NB4 (cell line): Measurements from ENCODE around the gene INPP5A.

Experiments used
- DNase-seq: peaks from one replicate; pipeline ENCODE4 v3.0.0; 2010; ENCODE audit warnings: low read depth
- H3K4me3 ChIP-seq: one replicate; pipeline ENCODE4 v1.5.1; 2011; ENCODE audit warnings: mild to moderate bottlenecking, low read depth, low read length, moderate library complexity
- CTCF ChIP-seq: IDR thresholded peaks from one replicate; pipeline ENCODE4 v1.5.1; 2012; ENCODE audit warnings: low read depth, low read length
- MAX ChIP-seq: IDR thresholded peaks from 2 replicates; pipeline ENCODE4 v1.6.1; 2011; ENCODE audit warnings: low read depth, low read length
- MYC ChIP-seq: IDR thresholded peaks from 2 replicates; pipeline ENCODE4 v1.6.1; 2011; ENCODE audit warnings: low read depth, low read length
- POLR2A ChIP-seq: IDR thresholded peaks from 2 replicates; pipeline ENCODE4 v1.6.1; 2011; ENCODE audit warnings: mild to moderate bottlenecking; ENCODE audit not compliant: insufficient read length; ENCODE audit errors: extremely low read depth

INPP5A gene

GRCh38 chr10:132807621-132808049, 270.0 kb downstream of the INPP5A start:
- H3K4me3 ChIP-seq: no peak overlapping the region
- no peak for DNase-seq
- no peak for TF ChIP-seq MYC
- TF ChIP-seq MAX: no peak
- TF ChIP-seq CTCF: no peak
- no peak for TF ChIP-seq POLR2A

- H3K4me3 ChIP-seq: no peak overlapping the region
- DNase-seq: no peak
- no peak for TF ChIP-seq POLR2A
- no peak for TF ChIP-seq MAX
- TF ChIP-seq CTCF: no peak
- TF ChIP-seq MYC: no peak
Measured at GRCh38 chr10:132808383-132809231, 271.0 kb downstream of the INPP5A start.

- no peak for TF ChIP-seq CTCF
- TF ChIP-seq POLR2A: no peak
- no peak for TF ChIP-seq MYC
- no peak for TF ChIP-seq MAX
Measured at GRCh38 chr10:132809232-132810140, 271.9 kb downstream of the INPP5A start.

GRCh38 chr10:132810141-132810806, 272.7 kb downstream of the INPP5A start:
- TF ChIP-seq CTCF (no peak), POLR2A (no peak), MAX (no peak), MYC (no peak)
- no peak overlapping the region for H3K4me3 ChIP-seq
- no peak for DNase-seq

More at GRCh38 chr10:132809232-132810140, 271.9 kb downstream of the INPP5A start:
- no peak overlapping the region for H3K4me3 ChIP-seq
- DNase-seq: no peak

- H3K4me3 ChIP-seq: no peak overlapping the region
- DNase-seq: no peak
- TF ChIP-seq MAX (no peak), CTCF (no peak), MYC (no peak), POLR2A (no peak)
Measured at GRCh38 chr10:132810807-132811700, 273.5 kb downstream of the INPP5A start.
